ENCODE measurements around the gene RPL29.
"Not testable (repeated sequence)": the region's sequence is repeated elsewhere in the genome, so short reads cannot be mapped to it uniquely, and the experiment has no call there.

Gene RPL29

GRCh38 chr3:52004906-52005395 is 9.3 kb upstream of the RPL29 start:
- no peak for DNase-seq

GRCh38 chr3:52004163-52004787 is 8.6 kb upstream of the RPL29 start:
- peak; percentile 26 to 64 for DNase-seq

- no peak for DNase-seq
These were observed 7.1 kb upstream of the RPL29 start for GRCh38 chr3:52002748-52003147.

GRCh38 chr3:52001443-52001974 is 5.8 kb upstream of the RPL29 start:
- peak; percentile 26 to 89 for DNase-seq

GRCh38 chr3:51999846-52000245 is 4.2 kb upstream of the RPL29 start:
- no peak for DNase-seq

GRCh38 chr3:51998774-51999173 is 3.1 kb upstream of the RPL29 start:
- no peak for DNase-seq

- no peak for DNase-seq
These were observed 2.4 kb upstream of the RPL29 start for GRCh38 chr3:51997935-51998596.

- DNase-seq, result no peak
These were observed 1.5 kb upstream of the RPL29 start for GRCh38 chr3:51997172-51997571.

- DNase-seq, result no peak
These were observed 1.2 kb downstream of the RPL29 start for GRCh38 chr3:51994530-51994929.

GRCh38 chr3:51993657-51994056 is 2.0 kb downstream of the RPL29 start:
- DNase-seq, result not testable (repeated sequence)

- no peak for DNase-seq
These were observed 3.5 kb downstream of the RPL29 start for GRCh38 chr3:51992017-51992682.

- not testable (repeated sequence) for DNase-seq
These were observed 5.2 kb downstream of the RPL29 start for GRCh38 chr3:51990501-51990971.

GRCh38 chr3:51988286-51989146 is 7.2 kb downstream of the RPL29 start:
- DNase-seq, result no peak

- DNase-seq, result no peak
These were observed 8.1 kb downstream of the RPL29 start for GRCh38 chr3:51987568-51987967.

- no peak for DNase-seq
These were observed 9.4 kb downstream of the RPL29 start for GRCh38 chr3:51986010-51986947.

GRCh38 chr3:51985063-51985462 is 10.6 kb downstream of the RPL29 start:
- no peak for DNase-seq

- no peak for DNase-seq
These were observed 11.4 kb downstream of the RPL29 start for GRCh38 chr3:51984269-51984647.

GRCh38 chr3:51983578-51984268 is 12.0 kb downstream of the RPL29 start:
- DNase-seq, result no peak

GRCh38 chr3:51982838-51983577 is 12.7 kb downstream of the RPL29 start, which contains the start of gene ACY1:
ACY1 (plus strand) TSS chr3:51983535; CDS start chr3:51984065, 530 bp downstream.
- peak; percentile 66 to 83 for DNase-seq

GRCh38 chr3:51982352-51982837 is 13.3 kb downstream of the RPL29 start:
- DNase-seq, result peak; percentile 66 to 80

Data from NCI-H526 (cell line).